Erythroblast (primary cell): Measurements from ENCODE around the gene PCDH1.

Source experiments
- GATA1 ChIP-seq: IDR thresholded peaks from 2 replicates; pipeline ENCODE4 v1.6.1; 2011; ENCODE audit warnings: low read depth, mild to moderate bottlenecking, control low read depth, low read length, moderate library complexity
- POLR2A ChIP-seq: IDR thresholded peaks from 2 replicates; pipeline ENCODE4 v1.6.1; 2011; ENCODE audit warnings: mild to moderate bottlenecking, low read length

- TF ChIP-seq POLR2A (no peak), GATA1 (no peak)
Observed at GRCh38 chr5:141852448-141852847, 25.8 kb downstream of the PCDH1 start.
